GM18526 (cell line): ENCODE results near the gene FAM13A.
A peak's percentile ranks its signal among the peaks of the same experiment; 100 is the strongest.

Source experiments
- POLR2A ChIP-seq: IDR thresholded peaks from 3 replicates; pipeline ENCODE4 v1.6.1; 2011; ENCODE audit not compliant: insufficient read length; ENCODE audit errors: extremely low read depth

FAM13A gene

DNA sequence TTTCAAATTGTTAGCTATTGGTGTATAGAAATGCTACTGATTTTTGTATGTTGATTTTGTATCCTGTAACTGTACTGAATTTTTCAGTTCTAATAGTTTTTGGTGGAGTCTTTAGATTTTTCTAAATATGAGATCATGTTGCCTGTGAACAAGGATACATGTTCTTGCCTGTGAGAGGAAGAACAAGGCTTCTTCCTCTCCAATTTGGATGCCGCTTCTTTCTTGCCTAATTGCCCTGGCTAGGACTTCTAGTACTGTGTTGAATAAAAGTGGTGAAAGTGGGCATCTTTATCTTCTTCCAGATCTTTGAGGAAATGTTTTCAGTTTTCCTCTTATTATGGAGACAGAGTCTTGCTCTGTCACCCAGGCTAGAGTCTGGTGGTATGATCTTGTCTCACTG, 343.2 kb downstream of the FAM13A start:
- no peak for TF ChIP-seq POLR2A

DNA sequence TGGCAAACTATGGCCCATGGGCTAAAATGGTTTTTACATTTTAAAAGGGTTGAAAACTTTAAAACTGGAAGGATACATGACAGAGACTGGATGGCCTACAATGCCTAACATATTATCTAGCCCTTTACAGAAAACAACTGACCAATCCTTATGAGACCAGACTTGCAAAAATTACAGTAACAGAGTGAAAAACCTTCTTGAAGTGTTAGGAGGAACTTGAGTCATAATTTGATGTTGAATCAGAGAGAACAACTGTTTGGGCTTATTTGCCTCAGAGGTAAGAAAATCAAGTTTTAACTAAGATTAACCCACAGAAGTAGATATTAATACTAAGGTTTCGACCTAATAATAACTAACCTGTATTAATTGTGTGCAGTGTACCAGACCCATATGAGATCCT, 347.0 kb downstream of the FAM13A start:
- no peak for TF ChIP-seq POLR2A

DNA sequence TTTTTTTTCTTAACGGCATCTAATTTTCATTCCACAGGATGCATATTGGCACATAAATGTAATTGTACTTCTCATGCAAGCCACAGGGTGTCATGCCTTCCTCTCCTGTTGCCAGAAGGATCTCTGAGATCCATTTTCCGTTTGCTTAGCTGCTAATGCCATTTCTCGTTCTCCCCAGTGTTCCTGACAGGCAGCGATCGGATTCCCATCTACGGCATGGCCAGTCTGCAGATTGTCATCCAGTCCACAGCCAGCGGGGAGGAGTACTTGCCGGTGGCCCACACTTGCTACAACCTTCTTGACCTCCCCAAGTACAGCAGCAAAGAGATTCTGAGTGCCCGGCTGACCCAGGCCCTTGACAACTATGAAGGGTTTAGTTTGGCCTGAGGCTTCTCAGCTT, 350.4 kb downstream of the FAM13A start:
- no peak for TF ChIP-seq POLR2A

DNA sequence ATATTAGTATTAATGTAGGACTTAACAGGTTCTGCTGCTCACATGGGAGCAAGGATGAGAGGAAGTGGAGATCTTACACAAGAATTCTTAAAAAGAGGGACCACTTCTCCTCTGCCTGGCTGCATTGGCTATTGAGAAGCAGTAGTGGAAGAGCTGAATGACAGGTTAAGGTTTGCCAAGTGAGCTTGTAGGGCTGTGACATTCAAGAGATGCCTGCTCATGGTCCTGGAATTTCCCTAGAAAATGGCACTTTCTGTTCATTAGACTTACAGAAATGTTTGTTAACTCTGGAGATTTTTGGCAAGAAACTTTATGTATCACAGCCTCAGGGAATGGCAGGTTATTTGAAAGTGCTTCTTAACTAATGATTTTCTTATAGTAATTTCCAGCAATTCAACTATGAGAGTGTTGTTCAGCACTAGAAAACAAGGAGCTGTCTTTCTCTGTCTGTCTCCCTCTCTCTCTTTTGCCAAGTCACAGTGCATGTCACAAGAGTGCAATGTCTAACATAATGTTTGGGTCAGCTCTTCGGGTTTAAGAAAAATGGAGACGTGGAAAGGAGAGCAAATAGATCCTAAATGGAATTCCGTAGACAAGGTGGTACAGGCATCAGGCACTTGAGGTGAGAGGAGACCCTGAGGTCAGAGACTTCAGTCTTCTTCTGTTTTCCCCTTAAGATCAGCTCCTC, 351.0 kb downstream of the FAM13A start:
- no peak for TF ChIP-seq POLR2A

DNA sequence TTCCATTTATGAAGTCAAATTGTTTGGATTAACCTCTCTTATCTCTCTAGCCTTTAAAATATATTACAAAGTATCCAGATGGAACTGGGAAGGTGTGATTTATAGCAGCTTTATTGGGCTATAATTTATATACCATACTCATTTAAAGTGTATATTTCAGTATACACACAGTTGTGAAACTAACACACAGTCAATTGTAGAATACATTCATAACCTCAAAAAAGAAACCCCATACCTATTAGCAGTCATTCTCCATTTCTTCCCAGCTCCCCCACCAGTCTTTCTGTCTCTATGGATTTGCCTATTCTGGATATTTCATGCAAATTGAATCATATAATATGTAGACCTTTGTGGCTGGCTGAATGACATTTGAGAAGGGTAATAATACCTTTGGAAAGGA, 351.8 kb downstream of the FAM13A start:
- TF ChIP-seq POLR2A, result no peak

DNA sequence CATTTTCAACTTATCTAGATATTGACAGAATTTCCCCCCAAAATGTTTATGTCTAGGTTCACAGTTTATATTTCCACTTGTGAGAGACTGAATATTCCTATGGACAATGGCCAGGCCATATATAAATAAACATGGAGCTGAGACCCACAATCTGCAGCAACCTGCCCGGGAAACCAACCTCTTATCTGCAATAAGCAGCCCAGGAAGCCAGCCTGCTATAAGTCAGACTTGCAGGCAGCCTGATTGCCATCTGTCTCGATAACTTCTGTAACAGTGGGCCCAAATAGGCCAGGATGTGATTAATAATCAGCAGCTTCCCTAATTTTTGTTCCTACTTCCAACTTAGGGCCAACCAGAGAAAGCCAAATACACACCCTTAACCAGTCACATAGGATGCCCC, 354.2 kb downstream of the FAM13A start:
- TF ChIP-seq POLR2A, result no peak

DNA sequence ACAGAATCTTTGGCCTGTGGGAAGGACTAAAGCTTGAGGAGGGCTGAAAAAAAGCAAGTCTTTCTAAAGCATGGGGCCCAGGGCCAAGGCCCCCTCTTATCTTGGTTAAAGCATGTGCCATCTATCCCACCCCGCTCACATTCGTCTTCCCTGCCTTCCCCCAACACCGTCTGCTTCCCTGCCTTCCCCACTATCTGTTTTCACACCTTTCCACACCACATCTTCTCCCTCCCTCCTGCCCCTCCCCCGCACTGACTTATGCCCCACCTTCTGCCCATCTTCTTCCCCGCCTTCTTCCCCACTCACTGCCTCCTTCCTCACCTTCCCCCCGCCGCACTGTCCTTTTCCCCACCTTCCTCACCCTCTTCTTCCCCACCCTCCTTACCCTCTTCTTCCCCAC, 358.5 kb downstream of the FAM13A start:
- no peak for TF ChIP-seq POLR2A

DNA sequence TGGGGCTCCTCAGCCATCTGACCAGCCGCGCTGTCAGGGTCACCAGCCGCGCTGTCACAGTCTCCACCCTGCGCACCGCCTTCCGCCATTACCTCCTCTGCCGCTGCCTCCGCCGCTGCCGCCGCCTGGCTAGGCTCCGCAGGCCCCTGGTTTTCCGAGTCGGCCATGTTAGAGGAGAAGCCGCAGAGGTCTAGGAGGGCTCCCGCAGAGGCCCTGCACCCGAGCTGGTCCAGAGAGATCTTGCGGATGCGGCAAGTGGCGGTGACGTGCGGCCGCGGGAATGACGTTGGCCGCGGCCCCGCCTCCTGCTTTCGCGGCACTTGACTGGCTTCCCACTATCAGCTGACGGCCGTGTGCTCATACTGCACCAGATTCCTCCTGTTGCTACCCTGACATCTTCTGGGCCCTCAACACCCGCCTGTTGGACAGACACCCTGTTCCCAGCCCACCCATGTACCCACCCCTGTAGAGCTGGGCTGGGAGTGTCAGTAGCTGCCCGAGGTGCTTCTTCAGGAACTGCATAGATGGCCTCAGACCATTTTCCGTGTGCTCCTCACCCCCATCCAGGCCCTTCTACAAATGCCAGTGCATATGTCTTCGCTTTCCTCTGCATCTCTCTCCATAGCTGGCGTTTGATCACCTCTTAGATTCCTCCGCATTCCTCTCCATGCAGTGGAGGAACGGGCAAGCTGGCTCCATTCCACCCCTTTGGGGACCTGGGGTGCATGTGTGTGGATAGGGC, 359.2 kb downstream of the FAM13A start, which contains the start of gene NAP1L5:
TSS of gene NAP1L5 (minus strand) at position 242 of the 742 bp plus-strand sequence. CDS start at position 167, 75 bp downstream.
- TF ChIP-seq POLR2A, result peak; percentile 45

DNA sequence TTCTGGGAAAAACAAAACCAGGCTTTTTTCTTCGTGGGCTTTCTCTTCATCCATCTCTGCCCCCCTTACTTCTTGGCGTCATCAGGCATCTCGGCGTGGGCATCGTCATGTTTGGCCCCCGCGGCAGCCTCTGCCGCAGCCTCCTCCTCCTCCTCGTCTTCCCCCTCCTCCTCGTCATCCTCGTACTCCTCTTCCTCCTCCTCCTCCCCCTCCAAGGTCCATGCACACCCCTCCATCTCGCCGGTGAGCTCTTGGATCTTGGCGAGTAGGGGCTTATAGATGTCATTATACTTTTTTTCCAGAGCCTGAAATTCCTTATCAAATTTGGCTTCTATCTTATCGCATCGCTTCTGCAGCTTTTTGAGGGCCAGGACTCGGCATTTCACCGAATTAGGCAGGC, 359.8 kb downstream of the FAM13A start:
- TF ChIP-seq POLR2A, result no peak

DNA sequence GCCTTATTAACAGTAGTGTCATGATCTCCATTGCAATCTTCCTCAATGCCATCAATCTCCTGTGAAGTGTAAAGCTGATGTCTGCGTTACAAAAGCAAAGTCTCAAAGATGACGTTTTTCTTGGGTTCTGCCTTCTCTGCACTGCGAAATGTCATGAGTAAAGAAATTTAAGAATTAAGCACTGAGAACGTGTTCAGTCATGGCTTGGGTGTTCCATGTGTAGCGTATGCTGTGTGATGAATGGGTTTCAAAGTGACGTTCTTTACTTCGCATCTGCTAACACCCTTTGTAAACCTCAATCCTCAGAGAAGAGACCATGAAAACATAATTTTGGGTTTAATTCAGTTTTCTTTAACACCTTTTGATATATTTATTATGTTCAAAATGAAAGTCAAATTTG, 360.4 kb downstream of the FAM13A start:
- no peak for TF ChIP-seq POLR2A

DNA sequence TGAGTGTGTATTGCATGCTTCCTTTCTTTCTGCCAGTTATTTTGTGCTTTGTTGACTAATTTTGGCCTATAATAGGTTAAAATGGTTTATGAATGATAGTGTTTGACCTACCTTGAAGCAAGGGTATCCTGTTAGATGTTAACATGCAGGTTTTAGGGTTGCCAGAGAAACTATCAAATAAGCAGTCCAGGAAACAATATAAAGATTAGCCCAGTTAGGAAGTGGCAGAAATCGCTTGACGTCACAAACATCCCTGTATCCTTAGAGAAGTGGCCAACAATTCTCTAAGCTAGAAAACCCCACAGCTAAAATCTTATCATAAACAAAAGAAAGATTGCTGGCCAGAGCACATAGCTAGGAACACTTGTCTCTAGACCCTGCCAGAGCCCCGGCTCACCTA, 363.2 kb downstream of the FAM13A start:
- no peak for TF ChIP-seq POLR2A

DNA sequence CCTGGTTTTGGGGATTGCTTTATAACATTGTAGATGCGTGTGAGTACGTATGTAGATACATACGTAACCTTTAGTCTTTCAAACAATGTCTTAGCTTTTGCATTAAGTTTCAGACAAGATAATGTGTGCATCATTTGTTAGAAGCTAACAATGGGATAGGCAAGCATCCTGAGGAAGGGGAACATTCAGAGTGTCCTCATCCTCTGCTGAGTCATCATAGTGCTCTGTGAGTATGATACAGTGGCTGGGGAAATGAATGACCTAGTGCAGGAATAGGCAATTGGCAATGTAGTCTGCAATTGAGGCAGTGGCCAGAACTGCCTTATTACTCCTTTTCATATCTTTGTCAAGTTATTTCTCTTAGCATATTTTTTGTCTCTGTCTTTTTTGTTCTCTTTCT, 366.6 kb downstream of the FAM13A start:
- no peak for TF ChIP-seq POLR2A

DNA sequence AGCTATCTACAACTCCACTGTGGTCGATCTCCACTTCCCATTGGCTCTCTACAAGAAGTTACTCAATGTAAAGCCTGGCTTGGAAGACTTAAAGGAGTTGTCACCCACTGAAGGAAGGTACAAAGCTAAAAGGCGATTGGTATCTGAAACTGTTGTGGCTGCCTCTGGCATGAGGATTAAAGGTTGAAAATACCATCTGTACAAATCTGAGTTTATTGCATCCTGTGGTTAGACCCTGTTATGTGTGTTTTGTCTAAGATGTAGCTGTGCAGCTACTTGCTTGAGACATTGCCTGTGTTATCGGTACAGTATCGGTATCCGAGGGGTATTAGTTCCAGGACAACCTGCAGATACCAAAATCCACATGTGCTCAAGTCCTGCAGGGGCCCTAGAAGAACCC, 375.8 kb downstream of the FAM13A start:
- no peak for TF ChIP-seq POLR2A
